HCT116 (cell line): Measurements from ENCODE around the gene ITPKB.

Experiments
- ELF1 ChIP-seq: IDR thresholded peaks from 2 replicates; pipeline ENCODE4 v1.6.1; 2012; ENCODE audit warnings: low read depth, borderline replicate concordance
- POLR2AphosphoS5 ChIP-seq: IDR thresholded peaks from 2 replicates; pipeline ENCODE4 v1.6.1; 2011; ENCODE audit warnings: mild to moderate bottlenecking, low read depth, low read length, moderate library complexity
- YY1 ChIP-seq: IDR thresholded peaks from 2 replicates; pipeline ENCODE4 v1.6.1; 2011; ENCODE audit warnings: low read length, low read depth, moderate library complexity, mild to moderate bottlenecking; ENCODE audit not compliant: insufficient replicate concordance; ENCODE audit errors: extremely low read depth
- TF ChIP-seq, protein P1 (sequence below), 3 experiments: fragments of 200-600 bp in 1 of 3; sonication (generic) in 1 of 3; IDR thresholded peaks in 2 of 3; conservative IDR thresholded peaks in 1 of 3; 2 replicates each; pipeline ENCODE4 v1.5.1; 2012 to 2017; ENCODE audit warnings: low read depth in 2 of 3, low read length in 2 of 3, antibody characterized with exemption in 1 of 3, borderline replicate concordance in 1 of 3, control low read depth in 1 of 3, mild to moderate bottlenecking in 1 of 3, mixed read lengths in 1 of 3, mixed run types in 1 of 3, moderate library complexity in 1 of 3; ENCODE audit not compliant: insufficient read depth in 1 of 3

GRCh38 chr1:226736001-226736907 is 2.8 kb downstream of the ITPKB start:
- TF ChIP-seq ELF1 (no peak), POLR2AphosphoS5 (no peak), YY1 (no peak)
- TF ChIP-seq, protein P1, sequence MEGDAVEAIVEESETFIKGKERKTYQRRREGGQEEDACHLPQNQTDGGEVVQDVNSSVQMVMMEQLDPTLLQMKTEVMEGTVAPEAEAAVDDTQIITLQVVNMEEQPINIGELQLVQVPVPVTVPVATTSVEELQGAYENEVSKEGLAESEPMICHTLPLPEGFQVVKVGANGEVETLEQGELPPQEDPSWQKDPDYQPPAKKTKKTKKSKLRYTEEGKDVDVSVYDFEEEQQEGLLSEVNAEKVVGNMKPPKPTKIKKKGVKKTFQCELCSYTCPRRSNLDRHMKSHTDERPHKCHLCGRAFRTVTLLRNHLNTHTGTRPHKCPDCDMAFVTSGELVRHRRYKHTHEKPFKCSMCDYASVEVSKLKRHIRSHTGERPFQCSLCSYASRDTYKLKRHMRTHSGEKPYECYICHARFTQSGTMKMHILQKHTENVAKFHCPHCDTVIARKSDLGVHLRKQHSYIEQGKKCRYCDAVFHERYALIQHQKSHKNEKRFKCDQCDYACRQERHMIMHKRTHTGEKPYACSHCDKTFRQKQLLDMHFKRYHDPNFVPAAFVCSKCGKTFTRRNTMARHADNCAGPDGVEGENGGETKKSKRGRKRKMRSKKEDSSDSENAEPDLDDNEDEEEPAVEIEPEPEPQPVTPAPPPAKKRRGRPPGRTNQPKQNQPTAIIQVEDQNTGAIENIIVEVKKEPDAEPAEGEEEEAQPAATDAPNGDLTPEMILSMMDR (IDR thresholded peaks at IDR 0.05 in 2 of 3, conservative IDR thresholded peaks at IDR 0.05 in 1 of 3; ENCODE audit: borderline replicate concordance in 1 of 3, insufficient read depth in 1 of 3, low read depth in 2 of 3, low read length in 2 of 3) = no peak
